K562 (cell line): Measurements from ENCODE around the gene EMILIN3. TPM values are rescaled to one million over a fixed set of nuclear protein-coding genes. Genes with fewer than 3 reads are reported as not detected.

Source experiments
- E2F5 ChIP-seq: sonication (generic); formaldehyde crosslinking; IDR thresholded peaks from 2 replicates; pipeline ENCODE4 v1.8.0; 2022; ENCODE audit warnings: mild to moderate bottlenecking, missing genetic modification reagents
- TCF3 ChIP-seq: sonication (generic); formaldehyde crosslinking; IDR thresholded peaks from 2 replicates; pipeline ENCODE4 v1.4.0; 2020; ENCODE audit warnings: mild to moderate bottlenecking, missing genetic modification reagents
- ZBED1 ChIP-seq: IDR thresholded peaks from 2 replicates; pipeline ENCODE4 v1.6.1; 2014
- polyA plus RNA-seq, 8 experiments: library from polyadenylated mRNA; depleted of rRNA in 4 of 8; stranded (reverse) in 5 of 8; unstranded in 3 of 8; fragments of >200 nt; fragmentation: Nextera tagmentation in 2 of 8; fragmentation: Illumina TruSeq in 1 of 8; extraction: Ambion mirVana in 2 of 8; extraction: Trizol in 1 of 8; gene quantifications; 2 replicates each; pipeline versions ENCODE4 v1.2.1 to v1.2.3, GENCODE V29; 2011 to 2014; ENCODE audit warnings: inconsistent platforms in 1 of 8, missing spikeins in 1 of 8
- total RNA-seq, 7 experiments: library from RNA; depleted of rRNA in 6 of 7; stranded (reverse); fragments of >200 nt in 6 of 7; fragmentation: Illumina TruSeq in 2 of 7; extraction: Trizol in 2 of 7; gene quantifications; 2 replicates each; pipeline versions ENCODE4 v1.2.1 to v1.2.3, GENCODE V29; 2011 to 2021; ENCODE audit warnings: low replicate concordance in 1 of 7
- TF ChIP-seq, protein P1 (sequence below), 2 experiments: fragments of 450-650 bp in 1 of 2; sonication (generic) in 1 of 2; formaldehyde crosslinking in 1 of 2; IDR thresholded peaks; 2 replicates each; pipeline versions ENCODE4 v1.7.1 to v1.9.0; 2016 to 2022; ENCODE audit warnings: inconsistent platforms in 1 of 2, mild to moderate bottlenecking in 1 of 2, missing genetic modification reagents in 1 of 2
- TF ChIP-seq, protein P2 (sequence below): fragments of 450-650 bp; formaldehyde crosslinking; IDR thresholded peaks from 2 replicates; pipeline ENCODE4 v1.4.0; 2020; ENCODE audit warnings: mild to moderate bottlenecking, moderate library complexity

EMILIN3 gene
- total and polyA plus RNA-seq, 9 of the 15 experiments (the other 6 are each of a cell fraction or from before 2014, with no cell fraction given): 0.01 to 0.07 TPM; not detected in 7

GRCh38 chr20:41370176-41370575 is 3.6 kb upstream of the EMILIN3 start (continued):
- TF ChIP-seq, protein P1, sequence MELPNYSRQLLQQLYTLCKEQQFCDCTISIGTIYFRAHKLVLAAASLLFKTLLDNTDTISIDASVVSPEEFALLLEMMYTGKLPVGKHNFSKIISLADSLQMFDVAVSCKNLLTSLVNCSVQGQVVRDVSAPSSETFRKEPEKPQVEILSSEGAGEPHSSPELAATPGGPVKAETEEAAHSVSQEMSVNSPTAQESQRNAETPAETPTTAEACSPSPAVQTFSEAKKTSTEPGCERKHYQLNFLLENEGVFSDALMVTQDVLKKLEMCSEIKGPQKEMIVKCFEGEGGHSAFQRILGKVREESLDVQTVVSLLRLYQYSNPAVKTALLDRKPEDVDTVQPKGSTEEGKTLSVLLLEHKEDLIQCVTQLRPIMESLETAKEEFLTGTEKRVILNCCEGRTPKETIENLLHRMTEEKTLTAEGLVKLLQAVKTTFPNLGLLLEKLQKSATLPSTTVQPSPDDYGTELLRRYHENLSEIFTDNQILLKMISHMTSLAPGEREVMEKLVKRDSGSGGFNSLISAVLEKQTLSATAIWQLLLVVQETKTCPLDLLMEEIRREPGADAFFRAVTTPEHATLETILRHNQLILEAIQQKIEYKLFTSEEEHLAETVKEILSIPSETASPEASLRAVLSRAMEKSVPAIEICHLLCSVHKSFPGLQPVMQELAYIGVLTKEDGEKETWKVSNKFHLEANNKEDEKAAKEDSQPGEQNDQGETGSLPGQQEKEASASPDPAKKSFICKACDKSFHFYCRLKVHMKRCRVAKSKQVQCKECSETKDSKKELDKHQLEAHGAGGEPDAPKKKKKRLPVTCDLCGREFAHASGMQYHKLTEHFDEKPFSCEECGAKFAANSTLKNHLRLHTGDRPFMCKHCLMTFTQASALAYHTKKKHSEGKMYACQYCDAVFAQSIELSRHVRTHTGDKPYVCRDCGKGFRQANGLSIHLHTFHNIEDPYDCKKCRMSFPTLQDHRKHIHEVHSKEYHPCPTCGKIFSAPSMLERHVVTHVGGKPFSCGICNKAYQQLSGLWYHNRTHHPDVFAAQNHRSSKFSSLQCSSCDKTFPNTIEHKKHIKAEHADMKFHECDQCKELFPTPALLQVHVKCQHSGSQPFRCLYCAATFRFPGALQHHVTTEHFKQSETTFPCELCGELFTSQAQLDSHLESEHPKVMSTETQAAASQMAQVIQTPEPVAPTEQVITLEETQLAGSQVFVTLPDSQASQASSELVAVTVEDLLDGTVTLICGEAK (IDR thresholded peaks at IDR 0.05): no peak
- TF ChIP-seq, protein P1 (CRISPR knock-in tag; IDR thresholded peaks at IDR 0.05): no peak
- no peak for TF ChIP-seq ZBED1
- no peak for TF ChIP-seq TCF3 (CRISPR knock-in tag)
- no peak for TF ChIP-seq E2F5 (CRISPR knock-in tag)
- TF ChIP-seq, protein P2, sequence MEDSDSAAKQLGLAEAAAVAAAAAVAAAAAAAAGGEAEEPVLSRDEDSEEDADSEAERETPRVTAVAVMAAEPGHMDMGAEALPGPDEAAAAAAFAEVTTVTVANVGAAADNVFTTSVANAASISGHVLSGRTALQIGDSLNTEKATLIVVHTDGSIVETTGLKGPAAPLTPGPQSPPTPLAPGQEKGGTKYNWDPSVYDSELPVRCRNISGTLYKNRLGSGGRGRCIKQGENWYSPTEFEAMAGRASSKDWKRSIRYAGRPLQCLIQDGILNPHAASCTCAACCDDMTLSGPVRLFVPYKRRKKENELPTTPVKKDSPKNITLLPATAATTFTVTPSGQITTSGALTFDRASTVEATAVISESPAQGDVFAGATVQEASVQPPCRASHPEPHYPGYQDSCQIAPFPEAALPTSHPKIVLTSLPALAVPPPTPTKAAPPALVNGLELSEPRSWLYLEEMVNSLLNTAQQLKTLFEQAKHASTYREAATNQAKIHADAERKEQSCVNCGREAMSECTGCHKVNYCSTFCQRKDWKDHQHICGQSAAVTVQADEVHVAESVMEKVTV (CRISPR knock-in tag): no peak
